ENCODE measurements around the gene C4orf36.
A peak's percentile ranks its signal among the peaks of the same experiment; 100 is the strongest.

C4orf36 gene

GRCh38 chr4:86901864-86902263 lies 9.6 kb upstream of the C4orf36 start:
- TF ChIP-seq CTCF (IDR thresholded peaks at IDR 0.05; ENCODE audit: extremely low read depth, insufficient read depth, missing control alignments) = no peak
- in situ Hi-C loops (cut with MboI; ENCODE audit: low pct_unique_long_range_greater_than_20kb, low sequenced_read_pairs, unreplicated experiment) = loop anchor here (25.0 kb wide), 1 partner anchor 335 kb away; no protein-coding TSS in a partner anchor
- no peak for DNase-seq (ENCODE audit: low spot score)

- in situ Hi-C loops (cut with MboI; ENCODE audit: low pct_unique_long_range_greater_than_20kb, low sequenced_read_pairs, unreplicated experiment) = loop anchor here (10.0 kb wide), 1 partner anchor 404 kb away; no protein-coding TSS in a partner anchor
- no peak for DNase-seq (ENCODE audit: low spot score)
Observed at GRCh38 chr4:86898562-86898961, 6.3 kb upstream of the C4orf36 start.

GRCh38 chr4:86896596-86896995 lies 4.4 kb upstream of the C4orf36 start:
- in situ Hi-C loops (cut with MboI; ENCODE audit: low pct_unique_long_range_greater_than_20kb, low sequenced_read_pairs, unreplicated experiment) = loop anchor here (10.0 kb wide), 1 partner anchor 402 kb away; no protein-coding TSS in a partner anchor
- no peak for TF ChIP-seq CTCF (IDR thresholded peaks at IDR 0.05; ENCODE audit: extremely low read depth, insufficient read depth, missing control alignments)
- no peak for DNase-seq (ENCODE audit: low spot score)

More at GRCh38 chr4:86898562-86898961, 6.3 kb upstream of the C4orf36 start:
- peak; percentile 44 for TF ChIP-seq CTCF (IDR thresholded peaks at IDR 0.05; ENCODE audit: extremely low read depth, insufficient read depth, missing control alignments)

GRCh38 chr4:86895692-86896488 lies 3.7 kb upstream of the C4orf36 start:
- in situ Hi-C loops (cut with MboI; ENCODE audit: low pct_unique_long_range_greater_than_20kb, low sequenced_read_pairs, unreplicated experiment) = loop anchor here (10.0 kb wide), 1 partner anchor 401 kb away; no protein-coding TSS in a partner anchor
- TF ChIP-seq CTCF (IDR thresholded peaks at IDR 0.05; ENCODE audit: extremely low read depth, insufficient read depth, missing control alignments) = peak; percentile 68
- DNase-seq (ENCODE audit: low spot score) = peak; percentile 68

GRCh38 chr4:86894455-86894854 lies 2.2 kb upstream of the C4orf36 start:
- no peak for TF ChIP-seq CTCF (IDR thresholded peaks at IDR 0.05; ENCODE audit: extremely low read depth, insufficient read depth, missing control alignments)
- DNase-seq (ENCODE audit: low spot score) = no peak
- in situ Hi-C loops (cut with MboI; ENCODE audit: low pct_unique_long_range_greater_than_20kb, low sequenced_read_pairs, unreplicated experiment) = loop anchor here (10.0 kb wide), 1 partner anchor 400 kb away; no protein-coding TSS in a partner anchor

GRCh38 chr4:86893136-86893535 lies 914 bp upstream of the C4orf36 start:
- in situ Hi-C loops (cut with MboI; ENCODE audit: low pct_unique_long_range_greater_than_20kb, low sequenced_read_pairs, unreplicated experiment) = loop anchor here (10.0 kb wide), 1 partner anchor 398 kb away; no protein-coding TSS in a partner anchor
- no peak for DNase-seq (ENCODE audit: low spot score)

More at GRCh38 chr4:86893136-86893535, 914 bp upstream of the C4orf36 start:
- no peak for TF ChIP-seq CTCF (IDR thresholded peaks at IDR 0.05; ENCODE audit: extremely low read depth, insufficient read depth, missing control alignments)

Measured in GM13977 (cell line).